ENCODE data around the gene ANKRD30A. TPM values are rescaled to one million over a fixed set of nuclear protein-coding genes. Genes with fewer than 3 reads are reported as not detected.

Gene ANKRD30A
- total and polyA plus RNA-seq, 2 experiments from 2014 or later = not detected

- TF ChIP-seq ZNF462 (CRISPR knock-in tag; IDR thresholded peaks at IDR 0.05) = no peak
- no peak for TF ChIP-seq ZNF331 (CRISPR knock-in tag; IDR thresholded peaks at IDR 0.05; ENCODE audit: low read depth)
- TF ChIP-seq STAT1 (IDR thresholded peaks at IDR 0.05; ENCODE audit: unreplicated experiment) = no peak
- no peak for TF ChIP-seq NANOG (IDR thresholded peaks at IDR 0.05; ENCODE audit: borderline replicate concordance)
- TF ChIP-seq JUNB (IDR thresholded peaks at IDR 0.05; ENCODE audit: unreplicated experiment) = no peak
- TF ChIP-seq, protein P1, sequence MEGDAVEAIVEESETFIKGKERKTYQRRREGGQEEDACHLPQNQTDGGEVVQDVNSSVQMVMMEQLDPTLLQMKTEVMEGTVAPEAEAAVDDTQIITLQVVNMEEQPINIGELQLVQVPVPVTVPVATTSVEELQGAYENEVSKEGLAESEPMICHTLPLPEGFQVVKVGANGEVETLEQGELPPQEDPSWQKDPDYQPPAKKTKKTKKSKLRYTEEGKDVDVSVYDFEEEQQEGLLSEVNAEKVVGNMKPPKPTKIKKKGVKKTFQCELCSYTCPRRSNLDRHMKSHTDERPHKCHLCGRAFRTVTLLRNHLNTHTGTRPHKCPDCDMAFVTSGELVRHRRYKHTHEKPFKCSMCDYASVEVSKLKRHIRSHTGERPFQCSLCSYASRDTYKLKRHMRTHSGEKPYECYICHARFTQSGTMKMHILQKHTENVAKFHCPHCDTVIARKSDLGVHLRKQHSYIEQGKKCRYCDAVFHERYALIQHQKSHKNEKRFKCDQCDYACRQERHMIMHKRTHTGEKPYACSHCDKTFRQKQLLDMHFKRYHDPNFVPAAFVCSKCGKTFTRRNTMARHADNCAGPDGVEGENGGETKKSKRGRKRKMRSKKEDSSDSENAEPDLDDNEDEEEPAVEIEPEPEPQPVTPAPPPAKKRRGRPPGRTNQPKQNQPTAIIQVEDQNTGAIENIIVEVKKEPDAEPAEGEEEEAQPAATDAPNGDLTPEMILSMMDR (conservative IDR thresholded peaks at IDR 0.05; ENCODE audit: low read depth in 2 of 2) = no peak
- no peak for TF ChIP-seq EZH2phosphoT487 (IDR thresholded peaks at IDR 0.05; ENCODE audit: unreplicated experiment)
- TF ChIP-seq, protein P2, sequence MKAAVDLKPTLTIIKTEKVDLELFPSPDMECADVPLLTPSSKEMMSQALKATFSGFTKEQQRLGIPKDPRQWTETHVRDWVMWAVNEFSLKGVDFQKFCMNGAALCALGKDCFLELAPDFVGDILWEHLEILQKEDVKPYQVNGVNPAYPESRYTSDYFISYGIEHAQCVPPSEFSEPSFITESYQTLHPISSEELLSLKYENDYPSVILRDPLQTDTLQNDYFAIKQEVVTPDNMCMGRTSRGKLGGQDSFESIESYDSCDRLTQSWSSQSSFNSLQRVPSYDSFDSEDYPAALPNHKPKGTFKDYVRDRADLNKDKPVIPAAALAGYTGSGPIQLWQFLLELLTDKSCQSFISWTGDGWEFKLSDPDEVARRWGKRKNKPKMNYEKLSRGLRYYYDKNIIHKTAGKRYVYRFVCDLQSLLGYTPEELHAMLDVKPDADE (IDR thresholded peaks at IDR 0.05) = no peak
Observed at GRCh38 chr10:37403776-37404175, 278.4 kb downstream of the ANKRD30A start (continued).

Small RNAs within 50 kb of the gene (small RNA-seq; reads per million reads assigned to genes)
- gene RF00019 (ENCODE audit: low replicate concordance) (not detected), gene RN7SL314P (ENCODE audit: low replicate concordance) (0.12 reads per million), gene RNU6-811P (ENCODE audit: low replicate concordance) (not detected)

Measured in GM23338 (cell line).